Measurements from ENCODE around the gene RNF14.

The RNF14 gene

DNA sequence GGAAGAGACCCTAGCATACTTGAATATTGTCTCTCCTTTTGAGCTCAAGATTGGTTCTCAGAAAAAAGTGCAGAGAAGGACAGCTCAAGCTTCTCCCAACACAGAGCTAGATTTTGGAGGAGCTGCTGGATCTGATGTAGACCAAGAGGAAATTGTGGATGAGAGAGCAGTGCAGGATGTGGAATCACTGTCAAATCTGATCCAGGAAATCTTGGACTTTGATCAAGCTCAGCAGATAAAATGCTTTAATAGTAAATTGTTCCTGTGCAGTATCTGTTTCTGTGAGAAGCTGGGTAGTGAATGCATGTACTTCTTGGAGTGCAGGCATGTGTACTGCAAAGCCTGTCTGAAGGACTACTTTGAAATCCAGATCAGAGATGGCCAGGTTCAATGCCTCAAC, 9.5 kb downstream of the RNF14 start:
- H3K4me1 ChIP-seq (ENCODE audit: control insufficient read depth, insufficient read depth, low read length): no peaks in the 10 kb centered on the region
- H3K9me3 ChIP-seq (ENCODE audit: control insufficient read depth, low read length): no peaks in the 10 kb centered on the region
- peaks cover 32% of the 10 kb centered on the region for H3K36me3 ChIP-seq (ENCODE audit: control insufficient read depth, insufficient read depth, low read length)
- no peak overlapping the region for H3K27ac ChIP-seq (ENCODE audit: insufficient read depth, low read depth, low read length, poor library complexity, severe bottlenecking)
- no peak overlapping the region for H3K4me3 ChIP-seq (ENCODE audit: insufficient read depth, low read depth, low read length)
- no peaks in the 10 kb centered on the region for H3K27me3 ChIP-seq (ENCODE audit: control insufficient read depth, insufficient read depth, low read length, poor library complexity, severe bottlenecking)

DNA sequence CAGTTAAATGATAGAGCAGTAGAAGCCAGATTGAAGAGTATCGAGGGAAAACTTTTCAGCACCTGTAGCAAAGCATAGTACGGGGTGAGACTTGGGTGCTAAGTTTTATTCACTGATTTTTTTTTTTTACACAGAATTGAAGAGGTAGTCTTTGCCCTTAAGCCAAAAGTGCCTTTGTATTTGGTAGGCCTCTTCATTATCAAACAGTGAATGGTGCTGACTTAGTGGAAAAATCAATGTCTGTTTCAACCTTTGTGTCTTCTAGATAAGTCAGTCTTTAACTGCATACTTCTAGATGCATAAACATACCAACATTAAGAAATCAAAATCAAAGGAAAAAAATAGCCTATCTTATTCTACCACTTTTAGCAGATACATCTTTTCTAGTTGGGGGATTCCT, 13.7 kb downstream of the RNF14 start:
- Histone ChIP-seq H3K27me3 (ENCODE audit: control insufficient read depth, insufficient read depth, low read length, poor library complexity, severe bottlenecking) (no peaks in the 10 kb centered on the region), H3K36me3 (ENCODE audit: control insufficient read depth, insufficient read depth, low read length) (peaks cover 49% of the 10 kb centered on the region), H3K4me1 (ENCODE audit: control insufficient read depth, insufficient read depth, low read length) (no peaks in the 10 kb centered on the region), H3K4me3 (ENCODE audit: insufficient read depth, low read depth, low read length) (no peak overlapping the region), H3K9me3 (ENCODE audit: control insufficient read depth, low read length) (no peaks in the 10 kb centered on the region), H3K27ac (ENCODE audit: insufficient read depth, low read depth, low read length, poor library complexity, severe bottlenecking) (no peak overlapping the region)
- 48 to 53% methylated on average over 2 of the region's 2 CpGs for WGBS, 2 experiments

DNA sequence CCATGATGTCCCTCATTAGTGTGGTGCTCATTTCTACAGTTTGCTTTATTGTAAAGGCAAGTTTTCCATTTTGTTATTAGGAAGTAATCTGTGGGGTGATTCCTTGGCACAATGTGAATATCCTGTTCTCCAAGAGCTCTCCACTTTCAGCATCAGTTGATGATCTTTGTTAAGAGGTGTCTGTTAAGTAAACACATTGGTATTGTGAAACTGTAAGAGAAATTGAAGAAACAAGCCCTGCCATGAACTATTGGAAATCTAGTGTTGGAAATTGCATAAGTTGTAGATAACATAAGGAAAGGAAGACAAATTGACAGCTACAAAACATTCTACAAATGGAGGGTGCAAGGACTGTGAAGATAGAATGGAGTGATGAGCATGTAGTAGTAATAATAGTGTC, 17.2 kb downstream of the RNF14 start:
- Histone ChIP-seq H3K27ac (ENCODE audit: insufficient read depth, low read depth, low read length, poor library complexity, severe bottlenecking) (no peak overlapping the region), H3K9me3 (ENCODE audit: control insufficient read depth, low read length) (no peaks in the 10 kb centered on the region), H3K36me3 (ENCODE audit: control insufficient read depth, insufficient read depth, low read length) (peaks cover 34% of the 10 kb centered on the region), H3K4me1 (ENCODE audit: control insufficient read depth, insufficient read depth, low read length) (no peaks in the 10 kb centered on the region), H3K4me3 (ENCODE audit: insufficient read depth, low read depth, low read length) (no peak overlapping the region), H3K27me3 (ENCODE audit: control insufficient read depth, insufficient read depth, low read length, poor library complexity, severe bottlenecking) (no peaks in the 10 kb centered on the region)

DNA sequence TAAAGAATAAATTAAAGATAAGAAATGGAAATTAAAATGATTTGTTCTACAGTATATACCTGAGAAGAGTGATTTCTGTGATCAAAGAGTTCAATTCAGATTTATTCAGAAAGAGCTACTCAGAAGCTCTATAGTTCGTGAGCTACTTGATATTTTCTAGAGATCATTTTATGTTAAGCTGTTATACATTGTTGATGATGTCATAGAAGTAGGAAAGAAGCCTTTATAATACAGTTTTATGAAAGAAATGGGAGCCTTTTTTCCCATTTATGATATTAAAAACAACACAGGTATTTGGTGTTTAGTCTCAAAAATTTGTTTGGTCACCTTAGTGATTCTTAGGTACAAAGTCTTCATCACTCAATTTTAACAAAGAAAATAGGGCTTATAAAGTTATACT, 20.8 kb downstream of the RNF14 start:
- WGBS, 2 experiments: 0% methylated on average over 1 of the region's 1 CpG; no CpG with 5 or more reads in 1 of the 2 experiments
- H3K27ac ChIP-seq (ENCODE audit: insufficient read depth, low read depth, low read length, poor library complexity, severe bottlenecking): no peak overlapping the region
- peaks cover 27% of the 10 kb centered on the region for H3K36me3 ChIP-seq (ENCODE audit: control insufficient read depth, insufficient read depth, low read length)
- H3K9me3 ChIP-seq (ENCODE audit: control insufficient read depth, low read length): no peaks in the 10 kb centered on the region
- H3K27me3 ChIP-seq (ENCODE audit: control insufficient read depth, insufficient read depth, low read length, poor library complexity, severe bottlenecking): no peaks in the 10 kb centered on the region
- H3K4me1 ChIP-seq (ENCODE audit: control insufficient read depth, insufficient read depth, low read length): no peaks in the 10 kb centered on the region
- H3K4me3 ChIP-seq (ENCODE audit: insufficient read depth, low read depth, low read length): no peak overlapping the region

DNA sequence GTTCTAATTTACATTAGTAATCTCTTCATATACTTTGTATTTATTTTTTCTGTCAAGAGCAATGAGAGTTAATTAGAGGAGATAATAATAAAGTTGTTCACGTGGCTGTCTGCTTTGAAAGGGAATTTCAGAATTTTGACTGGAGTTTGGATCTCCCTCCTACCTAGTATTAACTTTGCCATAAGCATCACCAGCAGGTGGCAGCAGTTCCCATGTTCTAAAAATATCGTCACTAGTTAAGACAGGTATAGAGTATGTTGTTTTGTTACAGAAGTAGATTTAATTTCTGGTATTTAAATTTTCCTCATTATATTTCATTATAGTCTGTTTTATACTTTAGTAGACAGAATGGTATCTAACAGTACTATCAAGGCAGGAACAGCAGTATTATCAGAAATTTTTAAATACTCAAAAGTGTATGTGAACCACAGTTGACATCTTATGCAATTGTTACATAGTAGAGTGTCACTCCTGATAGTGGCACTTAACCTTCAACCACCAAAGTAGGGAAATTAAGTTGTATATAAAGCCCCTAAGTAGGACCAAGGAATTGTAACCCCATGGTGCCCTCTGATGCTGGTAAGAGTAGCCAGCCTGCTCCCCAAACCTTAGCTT, 23.6 kb downstream of the RNF14 start:
- Histone ChIP-seq H3K36me3 (ENCODE audit: control insufficient read depth, insufficient read depth, low read length) (peaks cover 9% of the 10 kb centered on the region), H3K4me1 (ENCODE audit: control insufficient read depth, insufficient read depth, low read length) (no peaks in the 10 kb centered on the region), H3K4me3 (ENCODE audit: insufficient read depth, low read depth, low read length) (no peak overlapping the region), H3K9me3 (ENCODE audit: control insufficient read depth, low read length) (no peaks in the 10 kb centered on the region), H3K27me3 (ENCODE audit: control insufficient read depth, insufficient read depth, low read length, poor library complexity, severe bottlenecking) (no peaks in the 10 kb centered on the region), H3K27ac (ENCODE audit: insufficient read depth, low read depth, low read length, poor library complexity, severe bottlenecking) (no peak overlapping the region)
- 38% methylated on average over 1 of the region's 2 CpGs; no CpG with 5 or more reads in 1 of the 2 experiments for WGBS, 2 experiments

DNA sequence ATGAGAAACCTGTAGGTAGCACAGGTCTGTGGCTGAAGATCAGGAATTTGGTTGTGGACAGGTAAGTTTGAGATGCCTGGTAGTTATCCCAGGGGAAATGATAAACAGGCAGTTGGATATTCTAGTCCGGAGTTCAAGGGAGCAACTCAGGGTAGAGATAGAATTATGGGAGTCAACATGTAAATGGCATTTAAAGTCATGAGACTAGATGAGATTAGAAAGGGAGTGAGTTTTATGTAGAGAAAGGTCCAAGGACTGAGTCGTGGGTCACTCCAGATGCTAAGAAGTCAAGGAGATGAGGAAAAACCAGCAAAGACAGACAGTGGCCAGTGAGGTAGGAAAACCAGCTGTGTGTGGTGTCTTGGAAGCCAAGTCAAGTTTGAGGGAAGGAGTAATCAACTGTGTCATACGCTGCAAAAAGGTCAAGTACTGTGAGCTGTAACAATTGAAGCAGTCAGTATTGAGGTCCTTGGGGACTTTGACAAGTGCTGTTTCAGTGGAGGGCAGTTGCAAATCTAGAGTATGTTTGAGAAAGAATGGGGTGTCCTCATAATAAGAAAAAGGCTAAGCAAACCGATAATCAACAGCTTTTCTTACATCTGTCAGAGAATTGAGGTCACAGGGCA, 25.7 kb downstream of the RNF14 start:
- Histone ChIP-seq H3K9me3 (ENCODE audit: control insufficient read depth, low read length) (no peaks in the 10 kb centered on the region), H3K27ac (ENCODE audit: insufficient read depth, low read depth, low read length, poor library complexity, severe bottlenecking) (no peak overlapping the region), H3K4me1 (ENCODE audit: control insufficient read depth, insufficient read depth, low read length) (no peaks in the 10 kb centered on the region), H3K36me3 (ENCODE audit: control insufficient read depth, insufficient read depth, low read length) (peaks cover 9% of the 10 kb centered on the region), H3K4me3 (ENCODE audit: insufficient read depth, low read depth, low read length) (no peak overlapping the region), H3K27me3 (ENCODE audit: control insufficient read depth, insufficient read depth, low read length, poor library complexity, severe bottlenecking) (no peaks in the 10 kb centered on the region)
- WGBS, 2 experiments: 71 to 72% methylated on average over 4 of the region's 4 CpGs

DNA sequence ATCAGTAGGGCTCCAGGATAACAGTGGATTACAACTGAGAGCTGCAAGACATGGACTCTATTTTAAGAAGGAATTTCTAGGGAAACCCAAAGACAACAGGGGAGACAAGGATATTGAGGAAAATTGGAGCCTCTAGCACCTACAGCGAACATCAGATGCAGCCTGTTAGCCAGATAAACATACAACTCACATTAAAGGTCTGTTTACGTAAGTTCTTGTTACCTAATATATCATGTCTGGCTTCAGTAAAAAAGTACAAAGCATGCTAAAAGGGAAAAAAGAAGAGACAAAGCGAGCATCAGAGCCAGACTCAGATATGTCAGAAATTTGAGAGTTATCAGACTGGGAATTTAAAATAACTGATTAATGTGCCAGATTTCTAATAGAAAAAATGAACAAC, 26.8 kb downstream of the RNF14 start:
- WGBS, 2 experiments: 95 to 100% methylated on average over 3 of the region's 3 CpGs
- no peak overlapping the region for H3K27ac ChIP-seq (ENCODE audit: insufficient read depth, low read depth, low read length, poor library complexity, severe bottlenecking)
- no peaks in the 10 kb centered on the region for H3K9me3 ChIP-seq (ENCODE audit: control insufficient read depth, low read length)
- no peak overlapping the region for H3K4me3 ChIP-seq (ENCODE audit: insufficient read depth, low read depth, low read length)
- H3K4me1 ChIP-seq (ENCODE audit: control insufficient read depth, insufficient read depth, low read length): no peaks in the 10 kb centered on the region
- no peaks in the 10 kb centered on the region for H3K27me3 ChIP-seq (ENCODE audit: control insufficient read depth, insufficient read depth, low read length, poor library complexity, severe bottlenecking)
- H3K36me3 ChIP-seq (ENCODE audit: control insufficient read depth, insufficient read depth, low read length): peaks cover 9% of the 10 kb centered on the region

DNA sequence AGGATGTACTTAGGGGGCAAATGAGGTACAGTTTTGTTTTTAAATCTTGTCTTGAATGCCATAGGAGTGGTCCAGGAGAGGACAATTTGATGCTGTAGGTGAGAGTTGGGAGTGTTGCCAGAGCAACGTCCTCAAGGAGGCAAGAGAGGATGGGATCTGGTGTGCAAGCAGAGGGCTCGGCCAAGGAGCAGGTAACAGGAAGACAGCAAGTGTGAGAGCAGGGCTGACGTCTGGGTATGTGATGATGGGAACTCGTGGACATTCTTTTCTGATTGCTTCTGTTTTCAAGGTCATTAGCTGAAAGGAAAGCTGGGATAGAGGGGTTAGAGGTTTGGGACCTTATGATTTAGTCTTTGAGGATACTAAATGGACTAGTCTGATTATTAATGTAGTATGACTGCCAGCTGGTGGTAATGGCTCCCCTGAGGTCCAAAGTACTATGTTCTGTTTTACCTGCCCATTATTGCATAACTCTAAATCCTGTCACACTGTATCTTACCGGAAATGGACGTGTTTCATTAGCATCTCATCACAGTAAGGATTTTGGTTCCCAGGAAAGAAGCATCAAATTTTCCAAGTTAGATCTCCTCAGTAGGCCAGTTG, 28.6 kb downstream of the RNF14 start:
- H3K9me3 ChIP-seq (ENCODE audit: control insufficient read depth, low read length): no peaks in the 10 kb centered on the region
- 75 to 76% methylated on average over 6 of the region's 6 CpGs for WGBS, 2 experiments
- H3K36me3 ChIP-seq (ENCODE audit: control insufficient read depth, insufficient read depth, low read length): peaks cover 9% of the 10 kb centered on the region
- H3K27ac ChIP-seq (ENCODE audit: insufficient read depth, low read depth, low read length, poor library complexity, severe bottlenecking): no peak overlapping the region
- H3K4me1 ChIP-seq (ENCODE audit: control insufficient read depth, insufficient read depth, low read length): no peaks in the 10 kb centered on the region
- no peaks in the 10 kb centered on the region for H3K27me3 ChIP-seq (ENCODE audit: control insufficient read depth, insufficient read depth, low read length, poor library complexity, severe bottlenecking)
- H3K4me3 ChIP-seq (ENCODE audit: insufficient read depth, low read depth, low read length): no peak overlapping the region

DNA sequence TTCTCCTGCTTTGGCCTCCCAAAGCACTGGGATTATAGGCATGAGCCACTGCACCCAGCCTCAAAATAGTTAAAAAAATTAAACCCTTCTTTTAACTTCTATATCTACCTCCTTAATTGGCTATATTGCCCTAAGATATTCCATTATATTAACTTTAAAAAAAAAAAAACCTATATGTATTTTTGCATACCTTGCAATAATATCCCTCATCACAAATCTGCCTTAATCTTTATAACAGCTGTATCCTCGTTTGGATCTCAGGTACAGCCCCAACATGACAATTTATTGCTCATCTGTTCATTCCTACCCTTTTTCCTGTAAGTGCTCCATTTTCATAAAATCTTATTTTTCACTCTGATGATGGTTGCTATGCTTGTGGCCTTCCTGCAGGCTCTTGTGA, 31.3 kb downstream of the RNF14 start:
- Histone ChIP-seq H3K36me3 (ENCODE audit: control insufficient read depth, insufficient read depth, low read length) (peaks cover 6% of the 10 kb centered on the region), H3K4me3 (ENCODE audit: insufficient read depth, low read depth, low read length) (no peak overlapping the region), H3K27me3 (ENCODE audit: control insufficient read depth, insufficient read depth, low read length, poor library complexity, severe bottlenecking) (no peaks in the 10 kb centered on the region), H3K4me1 (ENCODE audit: control insufficient read depth, insufficient read depth, low read length) (no peaks in the 10 kb centered on the region), H3K27ac (ENCODE audit: insufficient read depth, low read depth, low read length, poor library complexity, severe bottlenecking) (no peak overlapping the region), H3K9me3 (ENCODE audit: control insufficient read depth, low read length) (no peaks in the 10 kb centered on the region)
- WGBS, 2 experiments: 92 to 96% methylated on average over 1 of the region's 1 CpG

DNA sequence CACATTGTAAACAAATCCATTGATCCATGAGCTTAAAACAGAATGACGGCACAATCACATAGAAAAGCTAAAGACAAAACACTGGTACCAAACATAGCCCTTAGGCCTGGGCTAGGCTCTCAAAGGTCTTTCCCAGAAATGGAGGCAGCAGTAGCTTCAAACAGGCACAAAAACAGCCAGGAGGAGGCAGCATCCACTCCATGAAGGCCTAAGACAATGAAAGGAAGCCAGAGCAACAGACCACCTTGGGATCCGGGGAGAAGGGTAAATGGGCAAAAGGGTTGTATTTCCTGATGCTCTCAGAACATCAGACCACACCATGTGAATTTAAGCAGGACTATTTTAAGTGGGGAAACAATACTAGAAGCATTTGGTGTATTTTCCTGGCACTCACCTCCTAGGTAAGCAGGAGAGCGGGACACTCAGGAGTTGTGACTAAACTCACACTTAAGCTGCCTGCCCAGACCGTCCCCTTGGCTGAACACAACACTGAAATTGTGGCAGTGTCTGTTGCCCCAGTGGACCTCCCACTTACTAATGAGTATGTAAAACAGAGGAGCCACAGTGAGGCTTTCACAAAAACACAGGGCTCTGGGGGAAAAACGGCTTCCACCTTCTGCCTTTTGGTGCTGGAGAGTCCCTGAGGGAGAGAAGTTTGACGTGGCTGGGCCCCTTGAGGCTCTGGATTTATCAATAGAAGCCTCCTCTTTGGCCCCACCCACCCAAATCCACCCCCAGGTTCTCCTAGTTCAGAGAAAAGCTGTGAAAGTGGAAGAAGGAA, 32.0 kb downstream of the RNF14 start:
- 90 to 93% methylated on average over 6 of the region's 6 CpGs for WGBS, 2 experiments
- H3K4me1 ChIP-seq (ENCODE audit: control insufficient read depth, insufficient read depth, low read length): no peaks in the 10 kb centered on the region
- H3K27ac ChIP-seq (ENCODE audit: insufficient read depth, low read depth, low read length, poor library complexity, severe bottlenecking): no peak overlapping the region
- H3K36me3 ChIP-seq (ENCODE audit: control insufficient read depth, insufficient read depth, low read length): peaks cover 6% of the 10 kb centered on the region
- H3K9me3 ChIP-seq (ENCODE audit: control insufficient read depth, low read length): no peaks in the 10 kb centered on the region
- no peak overlapping the region for H3K4me3 ChIP-seq (ENCODE audit: insufficient read depth, low read depth, low read length)
- H3K27me3 ChIP-seq (ENCODE audit: control insufficient read depth, insufficient read depth, low read length, poor library complexity, severe bottlenecking): no peaks in the 10 kb centered on the region

All from ectodermal cell (in vitro differentiated cells).